Left lobe of liver (tissue), 2 donors: ENCODE results near the gene RIPK1. TPM values are rescaled to one million over a fixed set of nuclear protein-coding genes. Genes with fewer than 3 reads are reported as not detected.
"Not testable (repeated sequence)": the region's sequence is repeated elsewhere in the genome, so short reads cannot be mapped to it uniquely, and the experiment has no call there.

Experiments
- ATAC-seq: fragments of 200-7000 bp; cut with Tn5 transposase; one replicate; pipeline ENCODE4 v1.9.1; 2020; ENCODE audit warnings: mild to moderate bottlenecking, moderate library complexity
- DNase-seq: peaks from one replicate; pipeline ENCODE4 v3.0.0-alpha.2; 2020; ENCODE audit warnings: low spot score
- total RNA-seq: library from RNA; stranded (reverse); gene quantifications from one replicate; pipeline ENCODE4 v1.2.1, GENCODE V29; 2021
- donor health status: DM: no; HTN: no; CAD: no; lungs with moderate emphysema.
- donor health status: DM: no; HTN: yes; CAD: no.

RIPK1 gene
- total RNA-seq, 1 donor from 2014 or later = 12.6 TPM

DNA sequence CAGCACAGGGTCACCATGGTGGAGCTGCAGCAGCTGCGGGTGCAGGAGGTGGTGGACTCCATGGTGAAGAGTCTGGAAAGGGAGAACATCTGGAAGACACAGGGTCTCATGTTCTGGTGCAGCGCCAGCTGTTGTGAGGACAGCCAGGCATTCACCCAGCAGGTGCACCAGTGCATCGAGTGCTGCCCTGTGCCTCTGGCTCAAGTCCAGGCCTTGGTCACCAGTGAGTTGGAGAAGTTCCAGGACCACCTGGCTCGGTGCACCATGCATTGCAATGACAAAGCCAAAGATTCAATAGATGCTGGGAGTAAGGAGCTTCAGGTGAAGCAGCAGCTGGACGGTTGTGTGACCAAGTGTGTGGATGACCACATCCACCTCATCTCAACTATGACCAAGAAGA, 22.9 kb upstream of the RIPK1 start:
- ATAC-seq (no peak), DNase-seq (no peak)

DNA sequence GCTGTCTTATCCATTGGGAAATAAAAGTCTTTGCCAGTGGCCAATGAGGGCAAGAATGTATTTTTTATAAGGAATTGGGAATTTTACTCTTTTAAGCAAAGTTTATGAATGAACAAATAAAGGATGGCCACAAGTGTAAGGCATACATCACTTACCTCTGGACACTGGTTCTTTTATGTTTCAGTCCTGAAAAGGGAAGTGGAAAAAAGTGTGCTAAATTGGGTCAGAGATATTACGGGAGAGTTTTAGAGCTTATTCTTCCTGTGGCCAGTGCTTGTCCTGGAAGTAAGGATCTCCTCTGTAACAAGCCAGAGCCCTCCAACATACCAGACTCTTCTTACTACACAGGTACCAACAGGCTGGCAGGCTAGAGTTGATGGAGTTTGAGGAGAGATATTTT, 22.5 kb upstream of the RIPK1 start:
- ATAC-seq = no peak
- no peak for DNase-seq

DNA sequence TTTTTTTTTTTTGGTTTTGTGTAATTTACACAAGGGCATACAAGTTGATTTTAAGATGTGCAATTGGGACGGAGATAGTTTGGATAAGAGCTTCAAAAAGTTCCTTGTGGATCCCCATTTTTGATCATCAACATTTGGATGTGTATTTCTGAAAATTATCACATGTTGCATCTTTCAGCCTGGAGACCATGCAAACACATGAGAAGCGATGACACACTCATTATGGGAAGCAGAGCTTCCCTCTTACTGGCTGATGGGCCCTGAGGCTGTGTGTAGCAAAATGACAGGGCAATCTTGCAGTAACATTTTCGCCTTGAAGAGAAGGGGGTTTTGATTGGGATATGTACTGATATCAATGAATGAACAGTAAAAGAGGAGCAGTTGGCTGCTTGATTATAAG, 22.0 kb upstream of the RIPK1 start:
- no peak for DNase-seq
- no peak for ATAC-seq

DNA sequence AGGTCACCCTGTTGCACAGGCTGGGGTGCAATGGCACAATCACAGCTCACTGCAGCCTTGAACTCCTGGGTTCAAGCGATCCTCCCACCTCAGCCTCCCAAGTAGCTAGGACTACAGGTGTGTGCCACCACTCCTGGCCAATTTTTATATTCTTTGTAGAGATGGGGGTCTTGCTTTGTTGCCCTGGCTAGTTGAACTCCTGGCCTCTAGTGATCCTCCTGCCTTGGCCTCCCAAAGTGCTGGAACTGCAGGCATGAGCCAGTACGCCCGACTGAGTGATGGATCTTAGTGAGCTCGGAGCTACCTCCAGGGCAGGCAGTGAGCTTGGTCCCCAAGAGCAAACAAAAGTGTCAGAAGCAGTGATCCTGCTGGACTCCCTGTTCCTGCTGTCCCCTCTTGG, 20.3 kb upstream of the RIPK1 start:
- DNase-seq, ATAC-seq: not testable (repeated sequence)

DNA sequence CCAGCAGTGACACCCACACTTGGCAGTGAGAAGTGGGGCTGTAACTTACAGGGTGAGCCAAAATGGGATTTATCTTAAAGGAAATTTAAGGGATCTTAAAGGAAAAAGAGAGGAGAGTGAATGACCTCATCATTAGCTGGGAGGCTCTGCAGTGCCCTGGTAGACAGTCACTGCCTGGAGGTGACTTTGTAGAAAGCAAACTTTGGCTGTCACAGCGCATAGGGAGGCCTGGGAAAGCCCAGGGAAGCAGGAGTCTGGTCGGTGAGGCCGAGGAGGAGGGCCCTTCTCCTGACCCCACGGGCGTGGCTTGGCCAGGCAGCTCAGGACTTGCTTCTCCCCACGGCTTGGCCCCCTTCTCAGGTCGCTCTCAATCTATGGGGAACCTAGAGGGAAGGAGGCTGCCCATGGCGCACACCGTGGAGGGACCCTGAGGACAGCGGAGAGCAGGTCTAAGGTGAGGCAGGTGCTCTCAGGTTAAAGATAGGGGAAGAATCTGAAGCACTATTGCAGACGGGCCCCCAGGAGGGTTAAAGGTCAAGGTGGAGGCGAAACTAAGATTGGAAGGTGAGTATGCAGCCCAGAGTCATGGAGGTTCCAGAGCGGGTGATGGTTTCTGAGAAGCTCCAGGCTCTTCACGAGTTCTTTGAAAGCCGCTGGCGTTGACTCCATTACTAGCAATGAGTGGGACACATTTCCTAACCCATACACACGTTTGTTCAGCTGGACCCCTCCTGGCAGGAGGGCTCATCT, 15.6 kb upstream of the RIPK1 start:
- no peak for DNase-seq
- ATAC-seq = no peak

DNA sequence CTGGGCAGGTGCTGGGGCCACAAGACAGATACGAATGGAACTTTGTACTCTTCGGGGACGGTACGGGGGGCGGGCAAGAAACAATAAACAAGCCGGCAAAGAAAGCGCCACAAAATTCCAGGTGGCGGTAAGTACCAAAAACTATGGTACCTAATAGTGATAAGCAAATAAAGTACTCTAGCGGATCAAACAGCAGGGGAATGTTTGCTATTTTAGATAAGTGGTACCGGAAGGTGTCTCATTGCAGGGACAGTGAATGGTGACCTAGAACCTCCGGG, 15.1 kb upstream of the RIPK1 start:
- no peak for DNase-seq
- ATAC-seq = no peak

DNA sequence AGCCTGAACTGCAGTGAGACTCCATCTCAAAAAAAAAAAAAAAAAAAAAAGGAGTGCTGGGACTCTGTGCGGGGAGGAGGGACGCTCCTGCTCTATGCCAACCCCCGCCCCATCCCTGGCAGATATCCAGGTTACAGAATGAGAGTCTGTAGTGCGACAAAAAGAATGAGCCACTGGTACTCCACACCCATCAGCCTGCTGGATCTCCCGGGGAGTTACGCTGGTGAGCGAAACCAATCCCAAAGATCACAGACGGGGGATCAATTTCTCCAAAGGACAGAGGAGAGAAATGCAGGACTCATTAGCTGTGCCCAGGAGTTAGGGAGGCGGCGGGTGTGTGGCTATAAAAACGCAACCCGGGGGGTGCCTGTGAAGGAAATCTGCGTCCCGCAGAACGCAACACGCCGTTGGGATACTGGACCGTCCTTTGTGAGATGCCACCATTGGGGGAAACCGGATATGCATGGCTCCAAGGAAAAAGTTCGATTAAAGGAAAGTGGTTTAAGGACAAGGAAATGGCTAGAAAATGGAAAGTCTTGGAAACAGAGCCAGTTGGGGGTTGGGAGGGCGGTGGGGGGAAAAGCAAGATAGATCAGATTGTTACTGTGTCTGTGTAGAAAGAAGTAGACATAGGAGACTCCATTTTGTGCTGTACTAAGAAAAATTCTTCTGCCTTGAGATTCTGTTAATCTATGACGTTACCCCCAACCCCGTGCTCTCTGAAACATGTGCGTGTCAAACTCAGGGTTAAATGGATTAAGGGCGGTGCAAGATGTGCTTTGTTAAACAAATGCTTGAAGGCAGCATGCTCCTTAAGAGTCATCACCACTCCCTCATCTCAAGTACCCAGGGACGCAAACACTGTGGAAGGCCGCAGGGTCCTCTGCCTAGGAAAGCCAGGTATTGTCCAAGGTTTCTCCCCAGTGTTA, 13.8 kb upstream of the RIPK1 start:
- peak; percentile 12 for ATAC-seq
- not testable (repeated sequence) for DNase-seq

DNA sequence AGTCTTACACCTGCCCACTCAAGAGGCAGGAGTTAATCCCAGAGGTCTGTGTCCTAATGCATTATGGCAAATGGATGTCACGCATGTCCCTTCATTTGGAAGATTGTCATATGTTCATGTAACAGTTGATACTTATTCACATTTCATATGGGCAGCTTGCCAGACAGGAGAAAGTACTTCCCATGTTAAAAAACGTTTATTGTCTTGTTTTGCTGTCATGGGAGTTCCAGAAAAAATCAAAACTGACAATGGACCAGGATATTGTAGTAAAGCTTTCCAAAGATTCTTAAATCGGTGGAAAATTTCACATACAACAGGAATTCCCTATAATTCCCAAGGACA, 13.2 kb upstream of the RIPK1 start:
- DNase-seq, ATAC-seq: not testable (repeated sequence)

DNA sequence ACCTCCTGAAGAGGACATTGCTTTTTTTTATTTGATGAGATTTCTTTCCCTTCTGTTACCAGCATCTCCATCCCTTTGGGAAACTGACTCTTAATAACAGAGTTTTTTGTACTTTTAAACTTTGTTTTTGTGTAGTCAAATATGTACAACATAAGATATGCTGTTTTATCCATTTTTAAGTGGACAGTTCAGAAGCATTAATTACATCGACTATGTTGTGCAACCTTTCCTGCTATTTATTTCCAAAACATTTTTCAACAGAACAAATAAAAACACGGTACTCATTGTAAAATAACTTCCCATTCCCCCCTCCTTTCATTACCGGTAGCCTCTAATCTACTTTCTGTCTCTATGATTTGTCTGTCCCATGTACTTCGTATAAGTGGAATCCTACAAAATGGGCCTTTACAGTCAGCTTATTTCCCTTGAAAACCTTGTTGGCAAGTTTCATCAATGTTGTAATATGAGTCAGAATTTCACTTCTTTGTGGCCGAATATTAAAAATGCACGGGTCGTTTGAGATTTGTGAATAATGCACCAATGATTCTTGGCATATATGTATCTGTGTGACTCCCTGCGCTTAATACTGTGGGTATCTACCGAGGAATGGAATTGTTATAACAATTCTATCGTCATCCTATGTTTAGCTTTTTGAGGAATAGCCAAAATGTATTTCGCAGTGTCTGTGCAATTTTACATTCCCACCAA, 11.1 kb upstream of the RIPK1 start:
- no peak for ATAC-seq
- DNase-seq = no peak

DNA sequence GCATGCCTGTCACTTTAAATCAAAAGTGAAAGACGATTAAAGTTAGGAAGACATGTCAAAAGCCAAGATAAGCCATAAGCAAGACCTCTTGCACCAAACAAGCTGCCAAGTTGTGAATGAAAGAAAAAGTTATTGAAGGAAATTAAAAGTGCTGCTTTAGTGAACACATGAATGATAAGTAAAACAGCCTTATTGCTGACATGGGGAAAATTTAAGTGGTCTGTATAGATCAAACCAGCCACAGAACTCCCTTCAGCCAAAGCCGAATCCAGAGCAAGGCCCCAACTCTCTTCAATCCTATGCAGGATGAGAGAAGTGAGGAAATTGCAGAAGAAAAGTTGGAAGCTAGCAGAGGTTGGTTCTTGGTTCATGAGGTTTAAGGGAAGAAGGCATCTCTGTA, 9.3 kb upstream of the RIPK1 start:
- no peak for DNase-seq
- no peak for ATAC-seq

DNA sequence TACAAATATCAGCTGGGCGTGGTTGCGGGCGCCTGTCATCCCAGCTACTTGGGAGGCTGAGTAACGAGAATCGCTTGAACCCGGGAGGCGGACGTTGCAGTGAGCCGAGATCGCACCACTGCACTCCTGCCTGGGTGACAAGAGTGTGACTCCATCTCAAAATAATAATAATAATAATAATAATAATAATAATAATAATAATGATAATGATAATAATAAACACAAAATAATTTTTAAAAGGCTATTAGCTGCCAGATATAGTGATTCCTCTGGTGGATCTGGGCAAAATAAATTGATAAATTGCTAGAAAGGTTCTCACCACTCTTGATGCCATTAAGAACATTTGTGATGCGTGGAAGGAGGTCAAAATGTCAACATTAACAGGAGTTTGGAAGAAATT, 8.2 kb upstream of the RIPK1 start:
- DNase-seq, ATAC-seq: not testable (repeated sequence)

DNA sequence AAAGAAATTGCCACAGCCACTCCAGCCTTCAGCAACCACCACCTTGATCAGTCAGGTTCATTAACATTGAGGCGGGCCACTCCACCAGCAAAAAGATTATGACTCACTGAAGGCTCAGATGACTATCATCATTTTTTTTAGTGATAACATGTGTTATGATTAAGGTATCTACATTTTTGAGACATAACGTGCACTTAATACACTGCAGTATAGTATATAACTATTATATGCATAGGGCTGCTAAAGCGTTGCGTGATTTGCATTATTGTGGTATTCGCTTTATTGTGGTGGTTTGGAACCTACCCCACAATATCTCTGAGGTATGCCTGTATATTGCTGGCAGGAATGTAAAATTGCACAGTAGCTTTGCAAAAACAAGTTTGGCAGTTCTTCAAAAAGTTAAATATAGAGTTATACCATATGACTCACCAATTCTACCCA, 6.8 kb upstream of the RIPK1 start:
- no peak for DNase-seq
- no peak for ATAC-seq

DNA sequence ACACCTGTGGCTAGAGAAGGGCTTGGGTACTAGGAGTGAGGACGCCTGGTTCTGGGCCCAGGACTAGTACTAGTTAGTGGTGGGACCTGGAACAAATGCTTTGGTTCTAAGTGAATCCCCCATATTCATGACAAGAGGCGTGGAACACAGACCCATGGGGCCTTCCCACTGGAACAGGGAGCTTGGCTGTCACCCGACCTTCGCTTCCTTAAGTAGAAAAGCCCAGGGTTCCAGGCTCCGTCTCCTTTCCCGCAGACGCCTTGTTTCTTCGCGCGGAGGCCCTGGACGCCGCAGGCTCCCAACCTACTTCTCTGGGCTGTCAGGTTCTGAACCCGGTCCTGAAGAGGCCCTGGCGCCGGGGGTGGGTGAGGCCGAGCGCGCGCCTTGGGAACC, 5.0 kb upstream of the RIPK1 start:
- DNase-seq, ATAC-seq: not testable (repeated sequence)

DNA sequence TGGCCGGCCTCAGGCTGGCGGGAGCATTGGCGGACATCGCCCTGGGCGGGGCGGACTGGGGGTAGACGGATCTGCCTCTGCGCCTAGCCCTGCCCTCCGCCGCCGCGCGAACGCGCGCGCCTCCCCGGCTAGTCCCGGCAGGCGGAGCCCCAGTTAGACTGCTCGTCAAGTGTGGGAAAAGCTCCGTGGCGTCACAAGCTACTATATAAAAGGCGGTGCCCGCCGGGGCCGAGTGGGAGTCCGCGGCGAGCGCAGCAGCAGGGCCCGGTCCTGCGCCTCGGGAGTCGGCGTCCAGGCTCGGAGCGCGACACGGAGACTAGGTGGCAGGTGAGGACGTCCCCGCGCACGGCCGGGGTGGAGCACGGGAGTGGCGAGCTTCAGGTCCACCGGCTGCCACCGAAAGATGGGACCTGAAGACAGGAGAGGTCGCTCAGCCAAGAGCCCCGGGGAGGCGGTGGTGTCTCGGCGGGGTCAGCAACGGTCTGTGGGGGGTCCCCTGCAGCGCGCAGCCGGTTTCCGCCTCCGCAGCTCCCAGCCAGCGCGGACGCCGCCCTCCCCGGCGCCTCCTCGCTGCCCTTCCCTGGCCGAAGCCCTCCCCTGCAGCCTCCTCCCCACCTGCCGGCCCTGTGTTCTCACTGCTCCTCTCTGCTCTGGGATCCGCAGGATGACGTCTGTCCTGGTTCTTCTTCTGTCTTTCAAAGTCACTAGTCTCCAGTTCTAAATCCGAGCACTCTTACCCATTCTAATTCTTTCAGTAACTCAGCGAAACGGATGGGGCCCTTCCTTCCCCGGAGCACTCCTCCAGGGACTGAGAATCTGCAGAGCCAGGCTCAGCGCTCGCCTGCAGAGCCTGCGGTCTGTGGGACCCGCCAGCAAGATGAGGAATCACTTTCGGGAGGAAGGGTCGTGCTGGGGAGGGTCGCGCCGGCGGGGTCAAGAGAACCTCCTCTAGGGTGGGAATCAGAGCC, 4.3 kb upstream of the RIPK1 start:
- DNase-seq = peak; percentile 97
- peak; percentile 86 for ATAC-seq

DNA sequence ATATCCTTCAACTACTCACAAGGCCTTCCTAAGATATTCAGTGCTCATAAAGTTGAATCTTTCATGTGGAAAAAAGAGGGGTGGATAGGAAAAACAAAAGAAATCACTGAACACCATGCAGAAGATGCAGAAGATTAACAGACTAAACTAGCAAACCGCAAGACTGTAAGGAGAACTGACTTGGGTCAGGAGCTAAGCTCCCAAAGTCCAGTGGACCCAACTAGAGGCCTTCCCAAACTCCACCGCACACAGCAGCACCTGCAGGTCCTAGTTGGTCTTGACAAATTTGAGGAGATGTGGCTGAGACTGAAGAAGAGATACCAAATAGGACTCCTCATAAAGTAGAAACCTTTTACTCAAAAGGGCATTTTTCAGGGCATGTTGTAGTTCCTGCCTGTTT, 3.3 kb downstream of the RIPK1 start:
- ATAC-seq (no peak), DNase-seq (no peak)

DNA sequence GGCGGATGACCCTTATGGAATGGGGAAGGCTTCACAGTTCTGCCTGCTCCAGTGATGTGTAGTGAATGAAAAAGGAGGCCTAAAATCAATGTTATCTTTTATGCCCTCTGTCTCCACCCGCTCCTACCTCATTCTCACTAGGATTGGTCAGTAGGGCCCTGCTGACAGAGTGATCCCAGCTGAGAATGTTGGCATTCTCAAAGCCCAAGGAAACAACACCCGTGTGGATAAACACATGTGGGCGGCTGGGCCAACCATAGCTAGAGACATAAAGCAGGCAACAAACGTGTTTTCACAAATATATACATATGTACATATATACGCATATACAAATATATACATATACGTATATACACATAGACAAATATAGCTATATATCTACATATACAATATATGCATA, 4.5 kb downstream of the RIPK1 start:
- DNase-seq (no peak), ATAC-seq (no peak)

DNA sequence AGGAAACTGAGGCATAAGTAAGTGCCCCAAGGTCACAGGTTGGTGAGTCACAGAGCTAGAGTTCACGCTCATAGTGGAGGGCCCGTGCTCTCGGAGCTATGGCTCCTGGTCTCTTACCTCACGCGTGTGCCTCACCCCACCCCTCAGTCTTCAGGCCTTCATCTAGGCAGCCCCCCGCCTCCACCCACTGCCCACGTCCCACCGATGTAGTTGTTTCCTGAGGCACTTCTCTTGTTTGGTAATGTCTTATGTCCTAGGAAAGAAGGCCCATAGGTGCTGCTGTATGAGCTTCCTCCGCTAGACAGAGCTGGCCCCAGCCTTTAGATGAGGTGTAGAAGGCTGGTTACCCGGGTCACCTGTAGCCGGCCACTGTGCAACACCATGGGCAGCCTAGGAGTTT, 5.1 kb downstream of the RIPK1 start:
- DNase-seq (no peak), ATAC-seq (no peak)

DNA sequence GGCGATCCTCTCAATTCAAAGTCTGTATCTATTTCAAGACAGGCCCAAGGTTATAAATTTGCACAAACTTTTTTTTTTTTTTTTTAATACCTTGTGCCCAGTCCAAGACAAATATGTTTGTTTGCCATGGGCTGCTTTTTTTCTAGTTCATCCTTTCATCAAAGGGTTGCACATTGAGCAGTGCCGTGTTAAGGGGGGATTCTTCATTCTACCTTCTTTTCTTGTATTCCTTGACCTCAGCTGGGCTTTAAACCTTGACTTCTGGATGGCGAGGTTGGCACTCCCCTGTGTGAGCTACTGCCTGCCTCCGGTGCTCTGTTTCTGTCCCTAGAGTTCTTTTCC, 7.4 kb downstream of the RIPK1 start:
- no peak for DNase-seq
- no peak for ATAC-seq

DNA sequence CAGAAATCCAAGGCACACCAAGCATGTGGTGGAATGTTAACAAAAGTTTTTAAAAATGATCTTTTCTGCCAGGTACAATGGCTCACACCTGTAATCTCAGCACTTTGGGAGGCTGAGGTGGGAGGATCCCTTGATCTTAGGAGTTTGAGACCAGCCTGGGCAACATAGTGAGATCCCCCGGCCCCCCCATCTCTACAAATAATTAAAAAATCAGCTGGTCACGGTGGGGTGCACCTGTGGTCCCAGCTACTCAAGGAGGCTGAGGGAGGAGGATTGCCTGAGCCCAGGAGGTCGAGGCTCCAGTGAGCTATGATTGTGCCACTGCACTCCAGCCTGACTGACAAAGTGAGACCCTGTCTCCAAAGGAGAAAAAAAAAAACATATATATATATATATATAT, 8.0 kb downstream of the RIPK1 start:
- no peak for DNase-seq
- no peak for ATAC-seq

DNA sequence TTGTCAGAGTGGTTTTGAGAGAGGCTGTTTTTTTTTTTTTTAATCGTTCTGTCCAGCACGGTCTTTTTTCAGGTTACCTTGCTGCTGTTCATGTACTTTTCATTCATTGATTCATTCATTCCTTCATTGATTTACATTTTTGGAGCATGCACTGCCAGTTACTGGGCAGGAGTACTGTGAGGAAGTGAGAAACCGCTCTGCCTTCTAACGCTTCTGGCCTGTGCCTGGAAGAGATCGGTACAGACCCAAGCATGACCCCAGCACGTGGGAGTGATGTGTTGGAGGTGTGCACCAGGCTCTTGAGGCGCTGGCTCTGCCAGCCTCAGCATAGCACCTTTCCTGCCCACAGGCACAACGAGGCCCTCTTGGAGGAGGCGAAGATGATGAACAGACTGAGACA, 9.1 kb downstream of the RIPK1 start:
- ATAC-seq = no peak
- DNase-seq = no peak

DNA sequence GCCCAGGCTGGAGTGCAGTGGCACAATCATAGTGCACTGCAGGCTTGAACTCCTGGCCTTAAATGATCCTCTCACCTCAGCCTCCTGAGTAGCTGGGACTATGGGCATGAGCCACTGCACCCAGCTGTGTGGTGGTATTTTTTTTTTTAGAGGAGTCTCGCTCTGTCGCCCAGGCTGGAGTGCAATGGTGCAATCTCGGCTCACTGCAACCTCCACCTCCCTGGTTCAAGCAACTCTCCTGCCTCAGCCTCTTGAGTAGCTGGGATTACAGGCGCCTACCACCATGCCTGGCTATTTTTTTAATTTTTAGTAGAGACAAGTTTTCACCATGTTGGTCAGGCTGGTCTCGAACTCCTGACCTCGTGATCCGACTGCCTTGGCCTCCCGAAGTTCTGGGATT, 10.7 kb downstream of the RIPK1 start:
- not testable (repeated sequence) for DNase-seq, ATAC-seq
